Rectal smooth muscle tissue (tissue), 1 donor: ENCODE measurements around the gene PJA2.

Source experiments
- H3K27ac ChIP-seq: one replicate; pipeline ENCODE4 v1.7.0; 2013; ENCODE audit warnings: low read depth, low read length, inconsistent platforms
- H3K27me3 ChIP-seq: one replicate; pipeline ENCODE4 v1.7.0; 2013; ENCODE audit warnings: low read length; ENCODE audit not compliant: control insufficient read depth, insufficient read depth
- H3K36me3 ChIP-seq: one replicate; pipeline ENCODE4 v1.7.0; 2013; ENCODE audit warnings: low read length; ENCODE audit not compliant: control insufficient read depth, insufficient read depth
- H3K4me1 ChIP-seq: one replicate; pipeline ENCODE4 v1.7.0; 2013; ENCODE audit warnings: low read length; ENCODE audit not compliant: control insufficient read depth, insufficient read depth
- H3K4me3 ChIP-seq: one replicate; pipeline ENCODE4 v1.7.0; 2013; ENCODE audit warnings: low read length
- H3K9ac ChIP-seq: one replicate; pipeline ENCODE4 v1.7.0; 2013; ENCODE audit warnings: low read length

The PJA2 gene

DNA sequence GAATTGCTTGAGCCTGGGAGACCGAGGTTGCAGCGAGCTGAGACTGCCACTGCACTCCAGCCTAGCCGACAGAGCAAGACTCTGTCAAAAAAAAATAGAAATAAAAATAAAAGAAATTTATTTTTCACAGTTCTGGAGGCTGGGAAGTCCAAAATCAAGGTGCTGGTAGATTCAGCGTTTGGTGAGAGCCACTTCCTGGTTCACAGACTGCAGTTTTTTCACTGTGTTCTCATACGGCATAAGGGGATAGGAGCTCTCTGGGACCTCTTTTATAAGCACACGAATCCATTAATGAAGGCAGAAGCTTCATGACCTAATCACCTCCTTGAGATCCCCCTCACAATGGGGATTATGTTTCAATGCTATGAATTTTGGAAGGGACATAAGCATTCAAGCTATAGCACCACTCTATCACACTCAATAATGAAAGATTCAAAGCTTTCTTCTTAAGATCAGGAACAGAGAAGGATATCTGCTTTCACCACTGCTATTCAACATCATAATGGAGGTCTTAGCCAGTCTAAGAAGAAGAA, 5.3 kb downstream of the PJA2 start:
- H3K4me1 ChIP-seq = peaks cover 15% of the 10 kb centered on the region
- no peak overlapping the region for H3K4me3 ChIP-seq
- H3K27ac ChIP-seq = no peak overlapping the region
- H3K27me3 ChIP-seq = no peaks in the 10 kb centered on the region
- no peaks in the 10 kb centered on the region for H3K36me3 ChIP-seq
- no peak overlapping the region for H3K9ac ChIP-seq

DNA sequence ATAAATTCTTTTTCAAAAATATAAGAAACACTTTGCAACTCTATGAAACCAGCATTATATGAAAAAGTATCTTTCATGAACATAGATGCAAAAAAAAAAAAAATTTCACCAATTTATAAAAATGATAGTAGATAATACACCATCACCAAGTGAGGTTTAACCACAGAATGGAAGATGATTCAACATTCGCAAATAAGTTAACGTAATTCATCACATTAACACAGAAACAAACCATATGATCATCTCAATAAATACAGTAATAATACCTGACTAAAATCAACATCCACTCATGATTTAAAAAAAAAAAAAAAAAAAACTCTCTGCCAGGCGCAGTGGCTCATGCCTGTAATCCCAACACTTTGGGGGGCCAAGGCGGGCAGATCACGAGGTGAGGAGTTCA, 6.3 kb downstream of the PJA2 start:
- H3K27ac ChIP-seq = no peak overlapping the region
- H3K4me1 ChIP-seq = peaks cover 19% of the 10 kb centered on the region

DNA sequence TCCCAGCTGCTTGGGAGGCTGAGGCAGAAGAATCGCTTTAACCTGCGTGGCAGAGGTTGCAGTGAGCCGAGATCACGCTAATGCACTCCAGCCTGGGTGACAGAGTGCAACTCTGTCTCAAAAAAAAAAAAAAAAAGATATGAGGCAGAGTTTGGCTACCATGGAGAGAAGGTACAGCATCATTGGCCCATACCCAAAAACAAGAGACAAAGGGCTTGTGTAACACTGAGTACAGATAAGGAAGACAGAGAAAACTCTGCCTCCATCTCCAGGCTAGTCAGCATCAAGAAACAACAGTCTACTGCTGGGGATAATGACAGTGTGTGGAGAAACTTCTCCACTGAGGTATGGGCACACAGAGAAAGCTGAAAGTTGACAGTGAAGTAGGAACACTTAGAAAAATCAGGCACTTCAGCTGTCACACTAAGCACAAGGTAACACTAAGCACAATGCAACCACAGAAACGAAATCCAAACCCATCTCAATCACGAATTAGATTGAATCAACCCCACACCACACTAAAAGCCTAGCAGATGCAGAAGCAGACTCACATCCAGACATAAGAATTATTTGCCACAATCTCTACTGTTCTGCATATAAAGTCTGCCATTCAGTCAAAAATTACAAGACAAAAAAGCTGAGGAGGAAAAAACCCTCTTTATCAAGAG, 10.5 kb downstream of the PJA2 start:
- no peaks in the 10 kb centered on the region for H3K36me3 ChIP-seq
- H3K9ac ChIP-seq = no peak overlapping the region
- peaks cover 7% of the 10 kb centered on the region for H3K4me1 ChIP-seq
- no peak overlapping the region for H3K4me3 ChIP-seq
- no peaks in the 10 kb centered on the region for H3K27me3 ChIP-seq
- H3K27ac ChIP-seq = no peak overlapping the region

More for the DNA sequence above, 6.3 kb downstream of the PJA2 start:
- H3K9ac ChIP-seq = no peak overlapping the region
- H3K4me3 ChIP-seq = no peak overlapping the region
- no peaks in the 10 kb centered on the region for H3K36me3 ChIP-seq
- no peaks in the 10 kb centered on the region for H3K27me3 ChIP-seq

DNA sequence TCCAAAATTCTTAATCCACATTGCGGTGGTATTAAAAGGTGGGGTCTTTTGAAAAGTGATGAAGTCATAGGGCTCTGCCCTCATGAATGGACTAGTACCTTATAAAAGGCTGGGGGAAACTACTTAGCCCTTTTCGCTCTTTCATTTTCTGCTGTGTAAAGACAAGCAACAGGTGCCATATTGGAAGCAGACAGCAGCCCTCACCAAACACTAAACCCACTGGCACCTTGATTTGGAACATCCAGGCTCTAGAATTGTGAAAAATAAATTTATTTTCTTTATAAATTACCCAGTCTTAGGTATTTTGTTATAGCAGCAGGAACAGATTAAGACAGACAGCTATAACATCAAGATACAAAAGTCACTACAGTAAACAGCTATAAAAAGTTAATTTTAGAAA, 12.8 kb downstream of the PJA2 start:
- no peak overlapping the region for H3K4me3 ChIP-seq
- H3K36me3 ChIP-seq = no peaks in the 10 kb centered on the region
- no peaks in the 10 kb centered on the region for H3K27me3 ChIP-seq
- H3K9ac ChIP-seq = no peak overlapping the region
- H3K4me1 ChIP-seq = peaks cover 9% of the 10 kb centered on the region
- no peak overlapping the region for H3K27ac ChIP-seq

DNA sequence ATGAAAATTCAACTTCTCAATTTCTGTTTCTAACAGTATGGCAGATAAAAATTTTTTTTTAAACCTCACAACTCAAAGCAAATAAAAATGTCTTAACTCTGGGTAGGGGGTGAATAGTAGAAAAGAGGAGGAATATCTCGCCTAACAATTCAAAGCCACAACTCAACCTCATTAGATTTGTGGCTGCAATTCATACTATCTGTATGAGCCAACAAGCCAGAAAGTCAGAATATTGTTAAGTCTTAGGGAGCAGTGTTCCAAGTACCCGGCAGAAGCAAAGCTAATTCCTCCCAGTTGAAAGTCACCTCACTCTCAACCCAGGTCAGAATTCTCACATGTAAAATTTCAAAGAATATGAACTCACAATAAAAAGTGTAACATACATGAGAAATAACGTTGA, 15.0 kb downstream of the PJA2 start:
- no peaks in the 10 kb centered on the region for H3K36me3 ChIP-seq
- H3K27me3 ChIP-seq = no peaks in the 10 kb centered on the region
- H3K4me1 ChIP-seq = peaks cover 9% of the 10 kb centered on the region
- no peak overlapping the region for H3K4me3 ChIP-seq
- H3K27ac ChIP-seq = no peak overlapping the region
- H3K9ac ChIP-seq = no peak overlapping the region

DNA sequence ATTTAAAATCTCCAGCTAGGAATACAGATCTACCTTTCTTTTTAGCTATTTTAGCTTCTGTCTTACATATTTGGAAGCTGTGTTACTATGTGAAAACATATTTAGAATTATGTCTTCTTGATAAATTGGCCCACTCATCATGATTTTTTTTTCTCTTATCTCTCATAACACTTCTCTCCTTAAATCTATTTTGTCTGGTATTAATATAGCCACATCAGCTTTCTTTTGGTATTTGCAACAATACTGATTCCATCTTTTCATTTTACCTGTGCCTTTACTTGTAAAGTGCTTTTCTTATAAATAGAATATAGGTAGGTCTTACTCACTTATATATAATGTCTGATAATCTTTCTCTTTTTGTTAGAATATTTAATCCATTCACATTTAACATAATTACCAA, 19.6 kb downstream of the PJA2 start:
- H3K27ac ChIP-seq = no peak overlapping the region
- no peaks in the 10 kb centered on the region for H3K36me3 ChIP-seq
- H3K9ac ChIP-seq = no peak overlapping the region
- H3K4me3 ChIP-seq = no peak overlapping the region
- H3K27me3 ChIP-seq = no peaks in the 10 kb centered on the region
- peaks cover 7% of the 10 kb centered on the region for H3K4me1 ChIP-seq

DNA sequence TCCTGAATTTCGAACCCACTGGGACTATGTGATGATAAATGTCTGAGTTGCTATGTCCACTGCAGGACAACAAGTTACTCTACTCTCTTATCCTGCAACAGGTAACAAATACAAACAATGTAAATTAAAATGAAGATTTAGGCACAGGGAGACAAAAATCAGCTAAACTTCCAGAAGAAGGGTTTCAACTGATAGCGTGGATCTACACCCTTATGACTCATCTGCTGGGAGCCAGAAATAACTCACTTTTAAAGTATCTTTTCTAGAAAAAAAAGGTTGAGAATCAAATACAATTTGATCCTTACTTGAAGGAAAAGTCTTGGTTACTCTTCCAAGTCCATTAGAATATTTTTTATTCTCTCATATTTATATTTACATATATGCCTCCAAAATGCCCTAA, 21.4 kb downstream of the PJA2 start:
- Histone ChIP-seq H3K9ac (no peak overlapping the region), H3K27ac (no peak overlapping the region), H3K4me3 (no peak overlapping the region), H3K36me3 (no peaks in the 10 kb centered on the region), H3K4me1 (peaks cover 7% of the 10 kb centered on the region), H3K27me3 (no peaks in the 10 kb centered on the region)

DNA sequence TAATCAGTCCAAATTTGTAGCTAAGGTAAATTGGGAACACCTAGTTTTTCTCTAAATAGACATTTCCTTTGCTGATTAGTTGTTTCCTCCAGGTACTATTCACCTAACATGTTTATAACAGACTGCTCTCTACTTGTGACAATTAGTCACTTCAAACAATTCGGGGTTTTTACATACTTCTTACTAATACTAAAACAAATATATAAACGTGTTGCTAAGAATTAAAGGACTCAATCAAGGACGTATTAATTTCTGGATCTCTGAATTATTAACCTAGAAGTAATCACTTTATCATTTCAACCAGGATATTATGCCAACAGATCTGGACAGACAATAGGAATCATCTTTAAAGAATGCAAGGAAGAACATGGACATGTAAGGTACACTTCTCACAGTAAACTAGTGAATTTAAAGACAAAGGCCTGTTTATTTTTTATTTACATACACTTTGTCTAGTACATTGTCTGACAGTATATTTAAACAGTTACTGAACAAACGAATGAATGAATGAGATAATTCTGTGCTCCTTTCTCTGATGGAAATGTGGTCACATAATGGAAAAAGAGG, 22.3 kb downstream of the PJA2 start:
- H3K4me3 ChIP-seq = no peak overlapping the region
- no peak overlapping the region for H3K27ac ChIP-seq
- H3K36me3 ChIP-seq = no peaks in the 10 kb centered on the region
- no peak overlapping the region for H3K9ac ChIP-seq
- peaks cover 3% of the 10 kb centered on the region for H3K4me1 ChIP-seq
- H3K27me3 ChIP-seq = no peaks in the 10 kb centered on the region

DNA sequence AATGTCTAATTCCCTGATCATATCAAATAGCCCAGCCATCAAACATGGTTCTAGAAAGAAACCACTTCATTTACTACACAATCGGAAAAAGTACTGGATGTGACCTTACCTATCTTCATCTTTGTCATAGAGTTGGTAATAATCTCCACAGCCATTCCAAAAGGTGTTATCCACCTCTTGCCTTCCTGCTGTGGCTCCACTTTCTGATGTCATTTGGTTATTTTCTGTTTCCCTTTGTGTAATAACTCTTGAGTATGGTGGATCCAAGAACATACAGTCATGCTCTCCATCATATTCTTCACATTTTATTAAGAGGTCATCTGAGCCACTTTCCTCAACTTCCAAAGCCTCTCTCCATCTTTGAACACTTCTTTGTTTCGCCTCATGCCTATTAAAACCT, 31.7 kb downstream of the PJA2 start:
- no peak overlapping the region for H3K9ac ChIP-seq
- H3K36me3 ChIP-seq = peaks cover 11% of the 10 kb centered on the region
- H3K4me3 ChIP-seq = no peak overlapping the region
- no peak overlapping the region for H3K27ac ChIP-seq
- no peaks in the 10 kb centered on the region for H3K27me3 ChIP-seq
- H3K4me1 ChIP-seq = peaks cover 9% of the 10 kb centered on the region

DNA sequence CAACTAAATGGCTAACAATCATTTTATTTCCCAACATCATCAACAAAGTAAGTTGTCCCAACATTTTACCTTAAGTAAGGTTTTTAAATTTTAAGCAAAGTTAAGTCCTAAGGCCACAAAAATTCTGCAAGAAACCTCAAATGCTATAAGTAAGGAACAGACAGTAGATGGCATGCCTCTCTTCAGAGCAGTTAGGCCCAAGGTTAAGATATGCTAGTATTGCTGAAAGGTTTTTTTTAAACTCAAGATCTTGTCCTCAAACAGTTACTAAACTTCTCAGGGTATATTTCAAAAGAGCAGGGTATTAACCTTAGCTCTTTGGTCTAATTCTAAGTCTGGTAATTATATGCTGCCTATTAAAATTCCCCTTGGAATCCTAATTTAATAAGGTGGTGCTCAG, 35.1 kb downstream of the PJA2 start:
- Histone ChIP-seq H3K9ac (no peak overlapping the region), H3K36me3 (peaks cover 11% of the 10 kb centered on the region)

DNA sequence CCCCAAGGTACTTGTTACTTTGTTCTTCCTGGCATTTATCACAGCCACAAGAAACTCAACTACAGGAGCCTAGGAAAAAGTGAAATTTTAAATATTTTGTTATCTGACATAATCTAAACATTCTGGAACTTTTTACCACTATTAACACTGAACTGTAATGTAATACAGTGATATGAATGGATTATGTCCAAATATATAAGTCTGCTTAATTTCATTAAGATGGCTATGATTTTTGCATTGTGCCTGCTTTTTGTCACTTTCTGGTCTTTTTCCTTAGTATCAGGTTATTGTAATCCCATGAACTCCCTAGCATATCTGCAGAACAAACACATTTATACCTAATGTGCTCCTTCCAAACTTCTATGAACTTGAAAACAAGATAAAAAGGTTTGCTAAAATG, 35.8 kb downstream of the PJA2 start:
- H3K4me1 ChIP-seq = peaks cover 11% of the 10 kb centered on the region

More for the DNA sequence above, 35.1 kb downstream of the PJA2 start:
- no peak overlapping the region for H3K27ac ChIP-seq
- peaks cover 11% of the 10 kb centered on the region for H3K4me1 ChIP-seq
- no peaks in the 10 kb centered on the region for H3K27me3 ChIP-seq
- H3K4me3 ChIP-seq = no peak overlapping the region

DNA sequence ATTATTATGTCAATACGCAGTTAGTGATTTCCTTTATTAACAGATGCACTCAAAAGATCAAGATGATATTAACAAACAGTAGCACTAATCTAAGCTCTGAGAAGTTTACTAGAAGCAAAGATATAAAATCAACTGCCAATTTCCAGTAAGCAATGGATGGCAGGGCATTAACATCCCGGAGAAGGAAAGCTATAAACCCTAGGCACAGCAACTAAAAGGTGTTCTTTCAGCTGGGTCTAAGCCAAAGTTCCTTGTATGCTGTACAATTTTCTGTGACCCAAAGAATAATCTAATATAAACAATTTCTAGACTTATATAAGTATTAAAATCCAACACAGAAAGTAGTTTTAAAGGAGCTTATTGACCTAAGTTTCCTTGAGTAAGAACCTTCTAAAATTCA, 39.4 kb downstream of the PJA2 start:
- Histone ChIP-seq H3K4me3 (no peak overlapping the region), H3K36me3 (peaks cover 15% of the 10 kb centered on the region), H3K9ac (no peak overlapping the region), H3K27ac (no peak overlapping the region), H3K4me1 (peaks cover 8% of the 10 kb centered on the region), H3K27me3 (no peaks in the 10 kb centered on the region)

More for the DNA sequence above, 35.8 kb downstream of the PJA2 start:
- Histone ChIP-seq H3K27me3 (no peaks in the 10 kb centered on the region), H3K9ac (no peak overlapping the region), H3K27ac (no peak overlapping the region), H3K36me3 (peaks cover 14% of the 10 kb centered on the region), H3K4me3 (no peak overlapping the region)

DNA sequence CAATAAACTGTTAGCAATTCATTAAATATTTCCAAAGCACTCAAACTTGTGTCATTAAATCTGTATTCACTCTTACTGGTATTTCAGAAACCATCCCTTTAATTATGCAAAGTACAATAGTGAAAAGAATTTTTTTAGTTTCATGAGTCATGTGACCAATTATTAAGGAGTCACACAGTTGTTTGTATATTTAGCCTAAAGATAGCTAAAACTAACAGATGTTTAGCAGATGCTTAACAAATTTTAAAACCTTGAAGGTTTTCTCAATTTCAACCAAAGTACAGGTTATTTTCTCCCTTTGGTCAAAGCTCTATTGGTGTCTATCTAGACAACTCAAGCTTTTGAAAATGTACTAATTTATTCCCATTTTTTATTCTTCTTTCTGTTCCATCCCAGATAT, 44.1 kb downstream of the PJA2 start:
- no peak overlapping the region for H3K9ac ChIP-seq
- H3K4me3 ChIP-seq = no peak overlapping the region
- no peak overlapping the region for H3K27ac ChIP-seq
- H3K4me1 ChIP-seq = no peaks in the 10 kb centered on the region
- H3K27me3 ChIP-seq = no peaks in the 10 kb centered on the region
- H3K36me3 ChIP-seq = peaks cover 15% of the 10 kb centered on the region
